GM10266 (cell line): ENCODE measurements around the gene MEF2C.

Experiments
- DNase-seq: peaks from one replicate; pipeline ENCODE4 v3.0.0; 2012; ENCODE audit errors: extremely low spot score
- CTCF ChIP-seq: IDR thresholded peaks from 2 replicates; pipeline ENCODE4 v1.5.1; 2012; ENCODE audit warnings: mild to moderate bottlenecking, low read depth; ENCODE audit not compliant: control insufficient read depth, insufficient read depth; ENCODE audit errors: missing control alignments

The MEF2C gene

GRCh38 chr5:88688156-88688983, 194.6 kb downstream of the MEF2C start:
- TF ChIP-seq CTCF, result no peak
- DNase-seq, result no peak

- no peak for TF ChIP-seq CTCF
- no peak for DNase-seq
Measured at GRCh38 chr5:88687373-88687911, 195.5 kb downstream of the MEF2C start.

GRCh38 chr5:88686726-88687125, 196.3 kb downstream of the MEF2C start:
- TF ChIP-seq CTCF, result no peak

GRCh38 chr5:88685591-88686541, 197.1 kb downstream of the MEF2C start:
- no peak for DNase-seq
- no peak for TF ChIP-seq CTCF

More at GRCh38 chr5:88686726-88687125, 196.3 kb downstream of the MEF2C start:
- DNase-seq, result no peak

- DNase-seq, result no peak
- TF ChIP-seq CTCF, result no peak
Measured at GRCh38 chr5:88683506-88684135, 199.4 kb downstream of the MEF2C start.

GRCh38 chr5:88682881-88683361, 200.1 kb downstream of the MEF2C start:
- no peak for TF ChIP-seq CTCF
- DNase-seq, result no peak
